RWPE2 (cell line): Measurements from ENCODE around the gene ZBTB7B.

Experiments used
- ATAC-seq: fragments of 200-7000 bp; cut with Tn5 transposase; 3 replicates; pipeline ENCODE4 v1.9.1; 2021; ENCODE audit warnings: low read depth
- DNase-seq: peaks from one replicate; pipeline ENCODE4 v3.0.0-alpha.2; 2020; ENCODE audit warnings: low spot score
- H3K27ac ChIP-seq: fragments of 450-650 bp; 2 replicates; pipeline ENCODE4 v1.5.1; 2017; ENCODE audit warnings: mild to moderate bottlenecking; ENCODE audit not compliant: poor library complexity, severe bottlenecking
- H3K27me3 ChIP-seq: fragments of 250-450 bp; sonication (Bioruptor Pico); 2 replicates; pipeline ENCODE4 v1.5.1; 2021; ENCODE audit warnings: mild to moderate bottlenecking, moderate library complexity; ENCODE audit not compliant: insufficient read depth, poor library complexity, severe bottlenecking
- H3K36me3 ChIP-seq: fragments of 250-450 bp; sonication (Bioruptor Pico); 2 replicates; pipeline ENCODE4 v1.5.1; 2020; ENCODE audit warnings: low read depth, mild to moderate bottlenecking, moderate library complexity
- H3K4me1 ChIP-seq: fragments of 250-450 bp; sonication (Bioruptor Pico); 2 replicates; pipeline ENCODE4 v1.5.1; 2021; ENCODE audit warnings: mild to moderate bottlenecking, moderate library complexity; ENCODE audit not compliant: insufficient read depth, poor library complexity, severe bottlenecking
- H3K4me3 ChIP-seq: fragments of 250-450 bp; sonication (Bioruptor Pico); 2 replicates; pipeline ENCODE4 v1.5.1; 2021; ENCODE audit warnings: mild to moderate bottlenecking, moderate library complexity; ENCODE audit not compliant: severe bottlenecking
- H3K9me3 ChIP-seq: fragments of 250-450 bp; sonication (Bioruptor Pico); 2 replicates; pipeline ENCODE4 v1.5.1; 2021; ENCODE audit warnings: mild to moderate bottlenecking, moderate library complexity; ENCODE audit not compliant: severe bottlenecking
- TF ChIP-seq, protein P1 (sequence below): fragments of 450-650 bp; IDR thresholded peaks from one replicate; pipeline ENCODE4 v1.5.1; 2017; ENCODE audit warnings: mild to moderate bottlenecking, moderate library complexity; ENCODE audit not compliant: poor library complexity, severe bottlenecking

Gene ZBTB7B

DNA sequence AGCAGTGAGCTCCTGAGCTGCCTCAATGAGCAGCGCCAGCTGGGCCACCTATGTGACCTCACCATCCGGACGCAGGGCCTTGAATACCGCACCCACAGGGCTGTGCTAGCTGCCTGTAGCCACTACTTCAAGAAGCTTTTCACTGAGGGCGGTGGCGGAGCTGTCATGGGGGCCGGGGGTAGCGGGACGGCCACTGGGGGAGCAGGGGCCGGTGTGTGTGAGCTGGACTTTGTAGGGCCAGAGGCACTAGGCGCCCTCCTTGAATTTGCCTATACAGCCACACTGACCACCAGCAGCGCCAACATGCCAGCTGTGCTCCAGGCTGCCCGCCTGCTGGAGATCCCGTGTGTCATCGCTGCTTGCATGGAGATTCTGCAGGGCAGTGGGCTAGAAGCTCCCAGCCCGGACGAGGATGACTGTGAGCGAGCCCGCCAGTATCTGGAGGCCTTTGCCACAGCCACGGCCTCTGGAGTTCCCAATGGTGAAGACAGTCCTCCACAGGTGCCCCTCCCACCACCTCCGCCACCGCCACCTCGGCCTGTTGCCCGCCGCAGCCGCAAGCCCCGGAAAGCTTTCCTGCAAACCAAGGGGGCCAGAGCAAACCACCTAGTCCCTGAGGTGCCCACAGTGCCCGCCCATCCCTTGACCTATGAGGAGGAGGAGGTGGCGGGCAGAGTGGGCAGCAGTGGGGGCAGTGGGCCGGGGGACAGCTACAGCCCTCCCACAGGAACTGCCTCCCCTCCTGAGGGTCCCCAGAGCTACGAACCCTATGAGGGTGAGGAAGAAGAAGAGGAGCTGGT, 12.3 kb downstream of the ZBTB7B start:
- H3K4me3 ChIP-seq, result no peak overlapping the region
- peak; percentile 58 for DNase-seq
- H3K9me3 ChIP-seq, result no peaks in the 10 kb centered on the region
- TF ChIP-seq, protein P1, sequence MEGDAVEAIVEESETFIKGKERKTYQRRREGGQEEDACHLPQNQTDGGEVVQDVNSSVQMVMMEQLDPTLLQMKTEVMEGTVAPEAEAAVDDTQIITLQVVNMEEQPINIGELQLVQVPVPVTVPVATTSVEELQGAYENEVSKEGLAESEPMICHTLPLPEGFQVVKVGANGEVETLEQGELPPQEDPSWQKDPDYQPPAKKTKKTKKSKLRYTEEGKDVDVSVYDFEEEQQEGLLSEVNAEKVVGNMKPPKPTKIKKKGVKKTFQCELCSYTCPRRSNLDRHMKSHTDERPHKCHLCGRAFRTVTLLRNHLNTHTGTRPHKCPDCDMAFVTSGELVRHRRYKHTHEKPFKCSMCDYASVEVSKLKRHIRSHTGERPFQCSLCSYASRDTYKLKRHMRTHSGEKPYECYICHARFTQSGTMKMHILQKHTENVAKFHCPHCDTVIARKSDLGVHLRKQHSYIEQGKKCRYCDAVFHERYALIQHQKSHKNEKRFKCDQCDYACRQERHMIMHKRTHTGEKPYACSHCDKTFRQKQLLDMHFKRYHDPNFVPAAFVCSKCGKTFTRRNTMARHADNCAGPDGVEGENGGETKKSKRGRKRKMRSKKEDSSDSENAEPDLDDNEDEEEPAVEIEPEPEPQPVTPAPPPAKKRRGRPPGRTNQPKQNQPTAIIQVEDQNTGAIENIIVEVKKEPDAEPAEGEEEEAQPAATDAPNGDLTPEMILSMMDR, result no peak
- H3K36me3 ChIP-seq, result peaks cover 36% of the 10 kb centered on the region
- H3K27me3 ChIP-seq, result no peaks in the 10 kb centered on the region
- H3K27ac ChIP-seq, result peak overlapping the region; percentile 92
- peaks cover 28% of the 10 kb centered on the region for H3K4me1 ChIP-seq
- ATAC-seq, result no peak

DNA sequence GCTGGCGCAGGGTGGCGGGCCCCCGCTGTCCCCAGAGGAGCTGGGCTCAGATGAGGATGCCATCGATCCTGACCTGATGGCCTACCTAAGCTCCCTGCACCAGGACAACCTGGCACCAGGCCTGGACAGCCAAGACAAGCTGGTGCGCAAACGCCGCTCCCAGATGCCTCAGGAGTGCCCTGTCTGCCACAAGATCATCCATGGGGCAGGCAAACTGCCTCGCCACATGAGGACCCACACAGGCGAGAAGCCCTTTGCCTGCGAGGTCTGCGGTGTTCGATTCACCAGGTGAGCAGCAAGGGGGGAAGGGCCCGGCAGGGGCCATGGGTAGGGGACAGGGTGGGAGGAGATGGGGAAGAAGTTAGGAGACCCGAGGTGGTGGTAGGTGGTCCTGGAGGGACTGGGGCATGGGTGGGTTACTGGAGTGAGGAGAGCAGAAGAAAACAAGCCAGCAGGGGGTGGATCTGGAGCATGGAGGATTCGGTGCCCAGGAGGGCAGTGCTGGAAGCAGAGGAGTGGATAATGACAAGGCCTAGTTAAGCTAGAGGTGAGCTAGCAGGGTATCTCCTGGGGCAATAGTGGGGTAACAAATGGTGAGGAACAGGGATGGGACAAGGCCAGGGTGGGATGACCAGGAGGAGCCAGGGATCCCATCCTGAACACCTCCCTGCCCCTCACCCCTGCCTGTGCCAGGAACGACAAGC, 13.1 kb downstream of the ZBTB7B start:
- no peak for ATAC-seq
- Histone ChIP-seq H3K27me3 (no peaks in the 10 kb centered on the region), H3K27ac (peak overlapping the region; percentile 92), H3K36me3 (peaks cover 36% of the 10 kb centered on the region), H3K4me1 (peaks cover 28% of the 10 kb centered on the region), H3K4me3 (no peak overlapping the region), H3K9me3 (no peaks in the 10 kb centered on the region)
- DNase-seq, result no peak
- TF ChIP-seq, protein P1, result no peak

DNA sequence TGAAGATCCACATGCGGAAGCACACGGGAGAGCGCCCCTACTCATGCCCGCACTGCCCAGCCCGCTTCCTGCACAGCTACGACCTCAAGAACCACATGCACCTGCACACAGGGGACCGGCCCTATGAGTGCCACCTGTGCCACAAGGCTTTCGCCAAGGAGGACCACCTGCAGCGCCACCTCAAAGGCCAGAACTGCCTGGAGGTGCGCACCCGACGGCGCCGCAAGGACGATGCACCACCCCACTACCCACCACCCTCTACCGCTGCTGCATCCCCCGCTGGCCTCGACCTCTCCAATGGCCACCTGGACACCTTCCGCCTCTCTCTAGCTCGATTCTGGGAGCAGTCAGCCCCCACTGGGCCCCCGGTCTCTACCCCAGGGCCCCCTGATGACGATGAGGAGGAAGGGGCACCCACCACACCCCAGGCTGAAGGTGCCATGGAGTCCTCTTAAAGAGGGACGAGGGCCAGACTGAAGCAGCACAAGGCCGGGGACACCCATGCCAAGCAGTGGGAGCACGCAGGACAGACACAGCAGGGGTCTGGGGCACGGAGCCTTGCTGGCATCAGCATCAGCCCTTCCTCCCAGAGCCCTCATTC, 13.7 kb downstream of the ZBTB7B start:
- TF ChIP-seq, protein P1, result no peak
- no peaks in the 10 kb centered on the region for H3K27me3 ChIP-seq
- no peaks in the 10 kb centered on the region for H3K9me3 ChIP-seq
- DNase-seq (peak; percentile 63), ATAC-seq (no peak)
- H3K4me3 ChIP-seq, result no peak overlapping the region
- peak overlapping the region; percentile 92 for H3K27ac ChIP-seq
- H3K4me1 ChIP-seq, result peaks cover 23% of the 10 kb centered on the region
- peaks cover 32% of the 10 kb centered on the region for H3K36me3 ChIP-seq

DNA sequence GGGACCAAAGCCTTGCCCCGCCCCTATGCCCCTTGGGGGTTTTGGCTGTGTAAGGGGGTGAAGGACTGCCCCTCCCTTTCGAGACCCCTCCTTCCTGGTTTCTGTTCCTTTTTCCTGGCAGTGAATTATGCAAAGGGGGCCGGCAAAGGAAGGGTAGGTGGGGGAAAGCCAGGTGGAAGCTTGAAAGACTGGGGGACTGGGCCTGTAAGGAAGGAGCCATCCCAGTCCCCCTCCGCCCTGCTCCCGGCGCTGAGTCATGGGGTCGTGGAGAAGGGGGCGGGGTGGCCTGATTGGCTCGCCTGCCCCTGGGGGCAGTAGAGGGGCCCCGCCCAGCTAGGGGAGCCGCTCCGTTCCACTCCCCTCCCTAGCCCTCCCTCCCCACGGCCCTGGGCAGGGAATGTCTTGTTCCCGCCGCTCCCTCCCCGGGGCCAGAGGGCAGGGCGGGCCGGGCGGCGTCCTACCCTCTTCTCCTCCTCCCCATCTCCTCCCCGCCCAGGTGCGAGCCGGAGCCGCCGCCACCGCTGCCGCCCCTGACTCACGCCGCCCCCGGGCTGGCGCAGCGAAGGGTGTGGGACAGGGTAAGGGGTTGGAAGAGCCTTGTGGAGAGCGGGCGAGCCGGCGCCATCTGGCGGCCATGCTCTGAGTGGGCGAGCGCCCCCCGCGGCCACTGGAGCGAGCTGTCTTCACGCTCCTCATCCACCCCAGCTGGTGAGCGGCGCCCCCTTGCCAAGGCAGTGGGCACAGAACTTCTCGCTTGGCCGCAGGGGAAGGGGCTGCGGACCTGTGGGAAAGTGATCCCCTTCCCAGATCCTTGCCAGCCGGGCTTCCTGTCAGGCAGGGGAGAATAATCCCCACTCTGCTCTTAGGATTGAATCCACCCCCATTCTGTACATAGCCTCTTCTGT, 14.7 kb downstream of the ZBTB7B start:
- ATAC-seq (peak; percentile 88), DNase-seq (peak; percentile 98)
- H3K4me3 ChIP-seq, result no peak overlapping the region

More for the DNA sequence above, 14.7 kb downstream of the ZBTB7B start:
- peak overlapping the region; percentile 92 for H3K27ac ChIP-seq
- H3K36me3 ChIP-seq, result peaks cover 26% of the 10 kb centered on the region
- H3K27me3 ChIP-seq, result no peaks in the 10 kb centered on the region
- no peaks in the 10 kb centered on the region for H3K9me3 ChIP-seq
- peaks cover 18% of the 10 kb centered on the region for H3K4me1 ChIP-seq
- TF ChIP-seq, protein P1, result peak; percentile 99
